ENCODE results near the gene OPCML.

Gene OPCML

GRCh38 chr11:133501643-133502539, 30.4 kb downstream of the OPCML start:
- no peak for DNase-seq

- no peak for DNase-seq
These were observed 31.4 kb downstream of the OPCML start for GRCh38 chr11:133500936-133501335.

GRCh38 chr11:133500435-133500834, 31.9 kb downstream of the OPCML start:
- DNase-seq: no peak

- no peak for DNase-seq
These were observed 33.3 kb downstream of the OPCML start for GRCh38 chr11:133498969-133499368.

DNA sequence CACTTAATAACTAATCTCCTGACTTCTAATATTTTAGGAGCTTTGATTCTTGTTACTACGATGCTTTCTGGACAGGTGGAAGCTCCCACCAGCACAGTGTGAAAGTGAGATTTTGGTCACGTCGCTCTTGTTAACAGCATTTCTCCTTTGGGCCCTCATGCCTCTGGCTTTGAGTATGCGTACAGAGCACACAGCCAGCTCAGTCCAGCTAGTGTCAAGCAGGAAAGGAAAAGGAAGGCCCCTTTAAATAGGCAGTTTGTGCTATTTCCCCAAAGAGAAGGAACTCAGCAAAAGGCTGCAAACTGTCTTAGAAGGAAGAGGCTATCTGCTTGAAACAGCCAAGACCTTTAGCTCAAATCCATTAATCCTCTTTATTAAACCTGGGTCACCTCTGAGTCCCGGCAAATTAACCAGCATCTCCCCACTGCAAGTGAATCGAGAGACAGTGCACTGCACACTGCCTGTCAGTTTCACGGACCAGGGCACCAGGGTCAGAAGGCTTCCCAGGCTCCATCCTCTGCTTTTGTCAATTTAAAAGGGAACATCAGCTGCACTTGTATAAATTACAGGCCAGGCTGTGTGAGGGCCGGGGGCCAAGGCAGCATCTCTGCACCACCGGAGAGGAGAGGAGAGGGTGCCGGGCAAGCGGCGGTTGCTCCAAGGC, 34.7 kb downstream of the OPCML start:
- no peak for DNase-seq

- no peak for DNase-seq
These were observed 39.4 kb downstream of the OPCML start for GRCh38 chr11:133492895-133493294.

GRCh38 chr11:133491680-133492383, 40.5 kb downstream of the OPCML start:
- DNase-seq: no peak

DNA sequence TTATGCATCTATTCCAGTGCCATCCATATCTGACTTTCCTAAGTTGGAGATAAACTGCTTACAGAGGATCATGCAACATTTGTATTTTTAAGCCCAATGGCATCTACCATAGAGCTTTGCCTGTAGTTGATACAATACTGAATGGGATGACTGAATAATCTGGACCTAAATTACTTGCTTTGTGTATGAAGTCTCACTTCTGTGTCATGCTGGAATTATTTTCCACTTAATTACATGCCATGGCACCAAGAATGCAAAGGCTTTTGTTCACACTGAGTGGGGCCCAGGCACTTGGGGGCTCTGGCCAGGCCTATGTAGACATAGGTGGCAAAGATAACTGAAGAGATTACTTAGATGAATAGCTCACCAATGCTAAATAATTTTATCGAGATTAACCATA, 51.6 kb downstream of the OPCML start:
- no peak for DNase-seq

DNA sequence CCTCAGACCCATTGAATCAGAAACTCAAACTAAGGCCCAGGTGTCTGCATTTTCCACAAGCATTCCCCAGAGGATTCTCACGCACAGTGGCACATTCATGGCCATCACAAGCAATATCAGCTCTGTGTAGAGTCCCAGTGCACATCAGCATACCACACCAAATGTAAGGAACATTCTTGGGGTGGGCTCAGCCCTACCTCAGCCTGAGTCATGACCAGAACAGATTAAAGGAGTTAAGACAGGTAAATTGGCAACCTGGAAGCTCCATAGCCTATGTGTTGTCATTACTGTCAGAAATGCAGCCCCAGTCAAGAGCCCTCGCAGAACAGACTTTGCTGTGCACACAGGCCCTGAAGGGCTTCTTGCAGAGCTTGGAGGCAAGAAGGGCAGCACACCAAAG, 53.1 kb downstream of the OPCML start:
- no peak for DNase-seq

GRCh38 chr11:133477251-133477625, 55.1 kb downstream of the OPCML start:
- no peak for DNase-seq

GRCh38 chr11:133476570-133477250, 55.6 kb downstream of the OPCML start:
- no peak for DNase-seq

DNA sequence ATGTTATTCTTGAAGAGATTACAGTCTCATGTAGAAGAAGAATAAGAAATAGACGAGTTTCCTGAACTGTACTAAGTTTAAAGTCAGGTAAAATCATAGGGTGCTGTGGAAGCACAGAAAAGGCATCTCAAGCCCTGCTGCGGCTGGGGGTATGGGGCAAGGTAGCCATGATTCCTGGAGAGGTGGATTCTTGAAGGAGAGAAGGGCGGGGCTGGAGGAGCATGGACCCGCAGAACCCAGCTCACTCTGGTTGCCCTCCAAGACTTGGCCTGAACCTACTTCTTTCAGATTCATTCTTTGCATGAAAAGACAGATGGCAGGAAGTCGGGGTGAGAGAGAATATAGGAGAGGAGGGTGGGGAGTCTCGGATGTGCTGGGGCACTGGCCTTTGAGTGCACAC, 57.8 kb downstream of the OPCML start:
- DNase-seq: no peak

- DNase-seq: no peak
These were observed 64.6 kb downstream of the OPCML start for GRCh38 chr11:133467686-133468085.

GRCh38 chr11:133443206-133443747, 89.0 kb downstream of the OPCML start:
- DNase-seq: no peak

GRCh38 chr11:133441964-133442660, 90.2 kb downstream of the OPCML start:
- DNase-seq: no peak

DNA sequence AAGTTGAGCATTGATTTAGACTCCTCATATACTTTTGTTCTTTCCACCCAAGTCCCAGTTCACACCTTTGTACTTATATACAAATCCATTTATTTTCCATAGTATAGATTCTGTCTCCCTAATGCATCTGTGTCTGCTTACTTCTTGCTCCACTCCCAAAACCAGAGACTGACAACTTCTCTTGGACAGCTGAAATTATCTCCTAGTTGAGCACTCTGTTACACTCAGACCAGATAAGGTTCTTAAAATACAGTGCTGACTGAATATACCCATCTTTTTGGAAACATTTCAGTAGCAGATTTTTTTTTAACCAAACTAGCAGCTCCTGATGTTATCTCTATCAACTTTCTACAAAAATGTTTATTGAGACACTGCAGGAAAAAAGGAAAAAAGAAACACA, 106.3 kb downstream of the OPCML start:
- DNase-seq: no peak

DNA sequence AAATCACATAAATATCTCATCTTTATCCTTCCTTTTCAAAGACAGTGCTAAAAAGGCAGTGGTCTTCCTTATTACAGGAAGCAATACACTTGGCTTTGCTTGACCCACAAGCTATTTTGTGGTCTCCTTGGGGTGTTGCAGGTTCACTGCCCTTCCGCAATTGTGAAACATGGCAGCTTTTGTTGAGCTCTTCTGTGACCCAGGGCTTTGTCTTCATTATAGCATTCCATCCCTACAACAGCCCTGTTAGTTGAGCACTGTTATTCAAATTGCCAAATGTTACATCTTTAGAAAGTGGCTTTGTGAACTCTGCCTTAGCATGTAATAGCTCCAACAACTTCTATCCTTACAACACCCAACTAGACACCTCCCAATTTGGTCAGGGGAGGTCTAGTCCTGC, 107.1 kb downstream of the OPCML start:
- no peak for DNase-seq

DNA sequence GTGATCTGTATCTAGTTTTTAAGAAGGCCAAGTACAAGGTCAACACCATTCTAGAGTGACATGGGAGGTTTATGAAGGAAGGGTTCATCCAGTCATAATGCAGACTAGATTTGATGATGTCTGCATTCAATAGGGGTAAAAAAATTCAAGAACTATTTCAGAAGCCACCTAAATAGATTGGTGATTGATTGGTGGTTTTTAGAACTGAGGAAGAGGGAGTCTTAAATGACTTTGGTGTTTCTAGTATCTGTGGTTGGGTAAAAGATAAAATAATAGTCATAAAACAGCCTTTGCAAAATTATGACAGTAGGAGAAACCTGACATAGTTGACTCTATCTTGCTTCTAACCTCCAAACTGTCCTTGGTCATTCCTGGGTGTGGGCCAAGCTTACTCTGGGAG, 114.1 kb downstream of the OPCML start:
- DNase-seq: no peak

DNA sequence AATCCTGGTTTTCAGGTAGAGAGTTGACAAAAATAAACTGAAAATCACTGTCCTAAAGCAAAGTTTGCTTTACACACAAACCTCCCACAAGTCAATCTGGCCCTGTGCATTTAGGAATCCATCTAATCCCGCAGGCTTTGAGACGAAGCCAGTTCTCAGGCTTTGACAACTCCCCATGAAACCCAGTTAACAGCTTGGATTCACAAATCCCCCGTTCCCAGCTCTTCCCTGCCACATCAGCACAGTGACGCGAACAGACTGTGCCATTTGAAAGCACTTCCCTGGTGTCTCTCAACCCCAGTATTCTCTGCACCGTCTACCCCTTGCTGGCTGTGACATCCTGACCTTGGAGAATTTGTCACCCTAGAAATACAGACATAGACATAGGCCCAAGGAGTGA, 117.8 kb downstream of the OPCML start:
- no peak for DNase-seq

DNA sequence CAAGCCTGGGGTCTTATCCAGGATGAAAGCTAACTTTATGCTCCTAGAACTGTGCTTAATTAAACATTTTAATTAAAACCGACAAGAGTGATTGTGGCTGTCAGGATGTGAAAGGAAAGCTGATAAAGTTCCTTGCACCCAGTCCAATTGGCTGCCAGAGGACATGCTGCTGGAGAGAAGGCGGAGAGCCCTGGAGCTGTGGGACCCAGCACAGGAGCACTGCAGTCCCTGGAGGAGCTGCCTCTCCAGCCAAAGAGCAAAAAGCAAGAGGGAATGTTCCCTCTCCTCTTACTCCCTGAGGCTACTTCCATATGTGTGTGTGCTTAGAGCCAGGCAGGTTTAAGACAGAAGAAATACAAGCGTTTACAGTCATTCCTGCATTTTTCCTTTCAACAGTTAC, 118.6 kb downstream of the OPCML start:
- no peak for DNase-seq

DNA sequence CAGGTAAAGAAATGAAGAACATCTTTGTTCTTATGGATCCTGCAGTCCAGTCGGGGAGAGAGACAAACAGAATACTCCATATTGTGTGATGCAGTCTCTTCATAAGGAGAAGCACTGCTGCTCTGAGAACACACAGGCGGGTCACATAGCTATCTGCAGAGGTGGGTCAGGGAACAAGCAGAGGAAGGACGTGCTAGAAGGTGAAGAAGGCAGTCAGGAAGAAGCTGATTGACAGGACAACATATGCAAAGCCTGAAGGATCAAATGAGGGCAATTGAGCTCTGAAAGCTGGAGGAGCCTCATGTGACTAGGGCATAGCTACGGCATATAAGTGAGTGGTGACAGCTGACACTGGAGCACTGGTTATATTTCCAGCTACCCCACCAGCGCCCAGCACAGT, 122.5 kb downstream of the OPCML start:
- DNase-seq: no peak

DNA sequence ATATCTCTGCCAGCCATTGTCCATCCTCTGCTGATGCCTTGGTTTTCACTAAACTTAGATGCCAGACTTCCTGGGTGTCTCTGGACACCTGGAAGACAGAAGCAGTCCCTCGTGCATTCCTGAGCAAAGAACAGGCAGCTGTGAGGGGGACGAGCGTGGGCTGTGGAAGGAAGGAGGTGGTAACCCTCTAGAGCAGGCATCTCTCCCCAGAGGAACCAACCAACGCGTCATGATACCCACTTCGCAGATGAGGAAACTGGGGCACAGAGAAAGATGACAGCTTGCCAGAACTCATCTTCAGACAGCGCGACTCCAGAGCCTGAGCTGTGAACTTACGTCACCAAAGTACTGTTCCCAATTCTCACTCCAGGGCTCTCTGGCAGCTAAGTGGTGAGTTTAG, 123.4 kb downstream of the OPCML start:
- no peak for DNase-seq
